ENCODE results near the gene HSD17B10.

Gene HSD17B10

GRCh38 chrX:53479301-53479700, 45.1 kb upstream of the HSD17B10 start:
- no peak overlapping the region for H3K4me2 ChIP-seq (ENCODE audit: insufficient read depth, low read length, poor library complexity, severe bottlenecking)
- H2BK12ac ChIP-seq (ENCODE audit: low read length) = no peak overlapping the region
- H2AFZ ChIP-seq (ENCODE audit: low read length) = no peak overlapping the region
- no peak overlapping the region for H2BK15ac ChIP-seq (ENCODE audit: low read length)
- no CpG with 5 or more reads among the region's 5 CpGs for WGBS, 2 donors (ENCODE audit: extremely low coverage in 2 of 2, insufficient read length in 2 of 2, insufficient replicate concordance in 1 of 2)
- H3K36me3 ChIP-seq (replicated peaks in 1 of 2; ENCODE audit: control insufficient read depth in 2 of 2, insufficient read depth in 2 of 2, low read length in 2 of 2) = no peaks in the 10 kb centered on the region
- H3K27ac ChIP-seq (replicated peaks; ENCODE audit: low read length) = no peak overlapping the region
- no peak overlapping the region for H4K91ac ChIP-seq (ENCODE audit: low read depth, low read length, poor library complexity)
- no peaks in the 10 kb centered on the region for H3K9me3 ChIP-seq (replicated peaks in 1 of 2; ENCODE audit: control insufficient read depth in 2 of 2, insufficient read depth in 1 of 2, low read depth in 1 of 2, low read length in 2 of 2)
- H2AK5ac ChIP-seq (ENCODE audit: low read depth, low read length) = no peak overlapping the region
- H3K14ac ChIP-seq (ENCODE audit: low read length) = no peak overlapping the region
- H3K4ac ChIP-seq (ENCODE audit: low read length) = no peak overlapping the region
- no peak overlapping the region for H3K4me3 ChIP-seq (ENCODE audit: low read length in 2 of 2)
- H4K8ac ChIP-seq (ENCODE audit: low read depth, low read length) = no peak overlapping the region
- no peak overlapping the region for H3K23ac ChIP-seq (ENCODE audit: low read depth, low read length, poor library complexity)
- no peaks in the 10 kb centered on the region for H3K79me1 ChIP-seq (ENCODE audit: low read depth, low read length)
- H2BK120ac ChIP-seq (ENCODE audit: low read depth, low read length) = no peak overlapping the region
- H3K9ac ChIP-seq (ENCODE audit: low read depth, low read length, poor library complexity) = no peak overlapping the region
- H3K18ac ChIP-seq (ENCODE audit: low read length) = no peak overlapping the region
- H2BK5ac ChIP-seq (ENCODE audit: low read length) = no peak overlapping the region
- H3K27me3 ChIP-seq (ENCODE audit: control insufficient read depth in 3 of 3, insufficient read depth in 3 of 3, low read depth in 1 of 3, low read length in 3 of 3) = no peaks in the 10 kb centered on the region
- DNase-seq (ENCODE audit: low spot score) = no peak
- no peaks in the 10 kb centered on the region for H3K4me1 ChIP-seq (ENCODE audit: control insufficient read depth in 2 of 2, insufficient read depth in 1 of 2, low read depth in 1 of 2, low read length in 2 of 2)

GRCh38 chrX:53476371-53476770, 42.2 kb upstream of the HSD17B10 start:
- H3K27ac ChIP-seq (replicated peaks; ENCODE audit: low read length) = no peak overlapping the region
- H3K4me3 ChIP-seq (ENCODE audit: low read length in 2 of 2) = no peak overlapping the region
- DNase-seq (ENCODE audit: low spot score) = no peak
- no peak overlapping the region for H2AFZ ChIP-seq (ENCODE audit: low read length)
- H4K91ac ChIP-seq (ENCODE audit: low read depth, low read length, poor library complexity) = no peak overlapping the region
- H2BK120ac ChIP-seq (ENCODE audit: low read depth, low read length) = no peak overlapping the region
- no peak overlapping the region for H3K18ac ChIP-seq (ENCODE audit: low read length)
- H2AK5ac ChIP-seq (ENCODE audit: low read depth, low read length) = no peak overlapping the region
- H2BK12ac ChIP-seq (ENCODE audit: low read length) = no peak overlapping the region
- H3K79me1 ChIP-seq (ENCODE audit: low read depth, low read length) = no peaks in the 10 kb centered on the region
- no peak overlapping the region for H2BK15ac ChIP-seq (ENCODE audit: low read length)
- H3K4ac ChIP-seq (ENCODE audit: low read length) = no peak overlapping the region
- WGBS, 2 donors (ENCODE audit: extremely low coverage in 2 of 2, insufficient read length in 2 of 2, insufficient replicate concordance in 1 of 2) = no CpG with 5 or more reads among the region's 2 CpGs
- H4K8ac ChIP-seq (ENCODE audit: low read depth, low read length) = no peak overlapping the region
- H3K14ac ChIP-seq (ENCODE audit: low read length) = no peak overlapping the region
- H3K36me3 ChIP-seq (replicated peaks in 1 of 2; ENCODE audit: control insufficient read depth in 2 of 2, insufficient read depth in 2 of 2, low read length in 2 of 2) = no peaks in the 10 kb centered on the region
- H3K9me3 ChIP-seq (replicated peaks in 1 of 2; ENCODE audit: control insufficient read depth in 2 of 2, insufficient read depth in 1 of 2, low read depth in 1 of 2, low read length in 2 of 2) = no peaks in the 10 kb centered on the region
- no peak overlapping the region for H3K4me2 ChIP-seq (ENCODE audit: insufficient read depth, low read length, poor library complexity, severe bottlenecking)
- H3K27me3 ChIP-seq (ENCODE audit: control insufficient read depth in 3 of 3, insufficient read depth in 3 of 3, low read depth in 1 of 3, low read length in 3 of 3) = no peaks in the 10 kb centered on the region
- no peaks in the 10 kb centered on the region for H3K4me1 ChIP-seq (ENCODE audit: control insufficient read depth in 2 of 2, insufficient read depth in 1 of 2, low read depth in 1 of 2, low read length in 2 of 2)
- H2BK5ac ChIP-seq (ENCODE audit: low read length) = no peak overlapping the region
- no peak overlapping the region for H3K23ac ChIP-seq (ENCODE audit: low read depth, low read length, poor library complexity)
- no peak overlapping the region for H3K9ac ChIP-seq (ENCODE audit: low read depth, low read length, poor library complexity)

GRCh38 chrX:53474707-53475106, 40.5 kb upstream of the HSD17B10 start:
- Histone ChIP-seq H3K9me3 (replicated peaks in 1 of 2; ENCODE audit: control insufficient read depth in 2 of 2, insufficient read depth in 1 of 2, low read depth in 1 of 2, low read length in 2 of 2) (no peaks in the 10 kb centered on the region), H2BK120ac (ENCODE audit: low read depth, low read length) (no peak overlapping the region), H2BK12ac (ENCODE audit: low read length) (no peak overlapping the region), H2BK5ac (ENCODE audit: low read length) (no peak overlapping the region), H2AK5ac (ENCODE audit: low read depth, low read length) (no peak overlapping the region), H3K27me3 (ENCODE audit: control insufficient read depth in 3 of 3, insufficient read depth in 3 of 3, low read depth in 1 of 3, low read length in 3 of 3) (no peaks in the 10 kb centered on the region), H3K36me3 (replicated peaks in 1 of 2; ENCODE audit: control insufficient read depth in 2 of 2, insufficient read depth in 2 of 2, low read length in 2 of 2) (no peaks in the 10 kb centered on the region), H3K4me1 (ENCODE audit: control insufficient read depth in 2 of 2, insufficient read depth in 1 of 2, low read depth in 1 of 2, low read length in 2 of 2) (no peaks in the 10 kb centered on the region), H4K91ac (ENCODE audit: low read depth, low read length, poor library complexity) (no peak overlapping the region), H3K4me2 (ENCODE audit: insufficient read depth, low read length, poor library complexity, severe bottlenecking) (no peak overlapping the region), H4K8ac (ENCODE audit: low read depth, low read length) (no peak overlapping the region), H3K4me3 (ENCODE audit: low read length in 2 of 2) (no peak overlapping the region), H3K4ac (ENCODE audit: low read length) (no peak overlapping the region), H3K18ac (ENCODE audit: low read length) (no peak overlapping the region), H3K9ac (ENCODE audit: low read depth, low read length, poor library complexity) (no peak overlapping the region), H2BK15ac (ENCODE audit: low read length) (no peak overlapping the region), H3K27ac (replicated peaks; ENCODE audit: low read length) (no peak overlapping the region), H3K14ac (ENCODE audit: low read length) (no peak overlapping the region), H2AFZ (ENCODE audit: low read length) (no peak overlapping the region), H3K23ac (ENCODE audit: low read depth, low read length, poor library complexity) (no peak overlapping the region), H3K79me1 (ENCODE audit: low read depth, low read length) (no peaks in the 10 kb centered on the region)
- no CpG with 5 or more reads among the region's 2 CpGs for WGBS, 2 donors (ENCODE audit: extremely low coverage in 2 of 2, insufficient read length in 2 of 2, insufficient replicate concordance in 1 of 2)
- no peak for DNase-seq (ENCODE audit: low spot score)

- Histone ChIP-seq H3K79me1 (ENCODE audit: low read depth, low read length) (no peaks in the 10 kb centered on the region), H3K27ac (replicated peaks; ENCODE audit: low read length) (no peak overlapping the region), H3K4me2 (ENCODE audit: insufficient read depth, low read length, poor library complexity, severe bottlenecking) (no peak overlapping the region), H3K27me3 (ENCODE audit: control insufficient read depth in 3 of 3, insufficient read depth in 3 of 3, low read depth in 1 of 3, low read length in 3 of 3) (no peaks in the 10 kb centered on the region), H3K4me1 (ENCODE audit: control insufficient read depth in 2 of 2, insufficient read depth in 1 of 2, low read depth in 1 of 2, low read length in 2 of 2) (no peaks in the 10 kb centered on the region), H4K91ac (ENCODE audit: low read depth, low read length, poor library complexity) (no peak overlapping the region), H2AK5ac (ENCODE audit: low read depth, low read length) (no peak overlapping the region), H3K18ac (ENCODE audit: low read length) (no peak overlapping the region), H3K36me3 (replicated peaks in 1 of 2; ENCODE audit: control insufficient read depth in 2 of 2, insufficient read depth in 2 of 2, low read length in 2 of 2) (no peaks in the 10 kb centered on the region), H3K23ac (ENCODE audit: low read depth, low read length, poor library complexity) (no peak overlapping the region), H3K9me3 (replicated peaks in 1 of 2; ENCODE audit: control insufficient read depth in 2 of 2, insufficient read depth in 1 of 2, low read depth in 1 of 2, low read length in 2 of 2) (no peaks in the 10 kb centered on the region), H2BK15ac (ENCODE audit: low read length) (no peak overlapping the region), H4K8ac (ENCODE audit: low read depth, low read length) (no peak overlapping the region), H3K14ac (ENCODE audit: low read length) (no peak overlapping the region), H3K4me3 (ENCODE audit: low read length in 2 of 2) (no peak overlapping the region), H3K4ac (ENCODE audit: low read length) (no peak overlapping the region), H3K9ac (ENCODE audit: low read depth, low read length, poor library complexity) (no peak overlapping the region), H2BK120ac (ENCODE audit: low read depth, low read length) (no peak overlapping the region), H2BK12ac (ENCODE audit: low read length) (no peak overlapping the region), H2AFZ (ENCODE audit: low read length) (no peak overlapping the region), H2BK5ac (ENCODE audit: low read length) (no peak overlapping the region)
- no peak for DNase-seq (ENCODE audit: low spot score)
- no CpG with 5 or more reads among the region's 3 CpGs for WGBS, 2 donors (ENCODE audit: extremely low coverage in 2 of 2, insufficient read length in 2 of 2, insufficient replicate concordance in 1 of 2)
Observed at GRCh38 chrX:53471346-53471745, 37.2 kb upstream of the HSD17B10 start.

All from neuronal stem cell (in vitro differentiated cells).